HAP-1 (cell line): ENCODE results near the gene MRAS.

Experiments used
- DNase-seq, 2 experiments: peaks; one replicate each; pipeline ENCODE4 v3.0.0-alpha.2; 2016 to 2020; ENCODE audit warnings: low spot score in 2 of 2
- H3K27me3 ChIP-seq: fragments of 250-450 bp; sonication (Bioruptor Pico); 2 replicates; pipeline ENCODE4 v1.5.1; 2020; ENCODE audit warnings: low read depth, mild to moderate bottlenecking, moderate library complexity
- H3K36me3 ChIP-seq: fragments of 250-450 bp; sonication (Bioruptor Pico); replicated peaks from 2 replicates; pipeline ENCODE4 v1.5.1; 2020; ENCODE audit warnings: mild to moderate bottlenecking
- H3K4me1 ChIP-seq: fragments of 250-450 bp; sonication (Bioruptor Pico); 2 replicates; pipeline ENCODE4 v1.5.1; 2020; ENCODE audit warnings: mild to moderate bottlenecking
- H3K4me3 ChIP-seq: fragments of 250-450 bp; sonication (Bioruptor Pico); 2 replicates; pipeline ENCODE4 v1.5.1; 2020; ENCODE audit warnings: mild to moderate bottlenecking, moderate library complexity
- H3K9me3 ChIP-seq: fragments of 250-450 bp; sonication (Bioruptor Pico); 2 replicates; pipeline ENCODE4 v1.5.1; 2020; ENCODE audit warnings: mild to moderate bottlenecking, moderate library complexity
- in situ Hi-C: fragments of 300-500 bp; cut with MboI; formaldehyde crosslinking; loops from 3 replicates; pipeline ENCODE4 v1.14.3; 2020; ENCODE audit warnings: low sequenced_read_pairs, inconsistent platforms, mixed read lengths

The MRAS gene

DNA sequence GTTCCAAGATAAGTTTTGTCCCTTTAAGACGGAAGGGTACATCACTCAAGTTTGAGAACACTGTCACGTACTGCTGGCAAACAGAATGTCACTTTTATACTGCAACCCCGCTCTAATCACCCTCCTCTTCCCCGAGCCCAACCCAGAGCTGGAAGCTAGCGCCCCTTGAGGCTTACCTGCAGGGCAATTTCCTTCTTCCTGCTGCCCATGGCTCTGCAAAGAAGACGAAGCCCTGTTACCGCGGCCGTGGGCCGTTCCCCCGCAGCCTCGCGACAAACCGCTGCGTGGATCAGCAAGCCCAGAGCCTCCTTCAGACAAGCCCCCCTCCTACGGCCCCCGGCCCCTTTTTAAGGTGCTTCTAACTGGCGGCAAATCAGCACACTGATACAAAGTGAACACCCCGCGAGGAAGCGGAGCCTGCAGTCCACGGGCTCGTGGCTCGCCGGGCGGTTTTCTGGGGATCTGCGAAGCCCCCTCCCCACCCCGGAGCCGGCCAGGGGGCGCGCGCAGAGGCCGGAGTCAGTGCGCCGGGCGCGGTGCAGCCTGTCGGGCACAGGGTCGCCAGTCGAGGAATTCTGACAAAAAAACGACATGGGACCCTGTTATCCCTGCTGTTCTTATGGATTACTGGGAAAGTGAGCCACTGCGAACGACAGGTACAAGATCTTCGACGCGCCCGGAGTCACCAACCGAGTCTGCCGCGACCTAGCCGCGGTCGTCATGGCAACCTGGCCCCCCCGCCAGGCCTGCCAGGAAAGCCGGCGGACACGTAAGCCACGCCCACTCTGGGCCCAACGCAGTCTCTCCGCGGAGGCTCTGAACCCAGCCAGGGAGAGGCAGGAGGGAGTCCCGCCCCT, 19.0 kb upstream of the MRAS start, which contains the start of gene NME9:
TSS of gene NME9 (minus strand) at position 725 of the 857 bp plus-strand sequence. CDS start at position 209, 516 bp downstream.
- peak; percentile 93 to 97 for DNase-seq
- peak within 1 kb of the TSS; percentile 48 for H3K4me3 ChIP-seq
- no peaks in the 10 kb centered on the region for H3K36me3 ChIP-seq
- H3K27me3 ChIP-seq = no peaks in the 10 kb centered on the region
- H3K4me1 ChIP-seq = peaks cover 6% of the 10 kb centered on the region; the same call in 1 of the 2 replicates
- no peaks in the 10 kb centered on the region for H3K9me3 ChIP-seq
- in situ Hi-C loops = no loop called here

DNA sequence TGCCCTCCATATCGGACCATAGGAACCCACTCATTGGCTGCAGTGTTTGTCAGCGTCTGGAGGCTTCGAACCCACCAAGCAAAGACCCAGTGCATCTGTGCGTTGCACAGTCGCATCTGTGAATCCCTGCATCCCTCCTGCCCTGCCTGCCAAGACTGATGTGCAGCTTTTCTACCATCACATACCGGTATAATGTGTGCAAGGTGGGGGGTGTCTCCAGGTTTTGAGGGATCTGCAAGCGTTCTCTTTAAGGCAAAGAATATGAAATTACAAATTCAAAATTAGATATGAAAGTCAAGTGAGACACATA, 18.4 kb upstream of the MRAS start:
- in situ Hi-C loops = no loop called here
- Histone ChIP-seq H3K4me3 (peak overlapping the region; percentile 48), H3K36me3 (no peaks in the 10 kb centered on the region), H3K27me3 (no peaks in the 10 kb centered on the region), H3K9me3 (no peaks in the 10 kb centered on the region), H3K4me1 (peaks cover 6% of the 10 kb centered on the region; the same call in 1 of the 2 replicates)
- no peak for DNase-seq

DNA sequence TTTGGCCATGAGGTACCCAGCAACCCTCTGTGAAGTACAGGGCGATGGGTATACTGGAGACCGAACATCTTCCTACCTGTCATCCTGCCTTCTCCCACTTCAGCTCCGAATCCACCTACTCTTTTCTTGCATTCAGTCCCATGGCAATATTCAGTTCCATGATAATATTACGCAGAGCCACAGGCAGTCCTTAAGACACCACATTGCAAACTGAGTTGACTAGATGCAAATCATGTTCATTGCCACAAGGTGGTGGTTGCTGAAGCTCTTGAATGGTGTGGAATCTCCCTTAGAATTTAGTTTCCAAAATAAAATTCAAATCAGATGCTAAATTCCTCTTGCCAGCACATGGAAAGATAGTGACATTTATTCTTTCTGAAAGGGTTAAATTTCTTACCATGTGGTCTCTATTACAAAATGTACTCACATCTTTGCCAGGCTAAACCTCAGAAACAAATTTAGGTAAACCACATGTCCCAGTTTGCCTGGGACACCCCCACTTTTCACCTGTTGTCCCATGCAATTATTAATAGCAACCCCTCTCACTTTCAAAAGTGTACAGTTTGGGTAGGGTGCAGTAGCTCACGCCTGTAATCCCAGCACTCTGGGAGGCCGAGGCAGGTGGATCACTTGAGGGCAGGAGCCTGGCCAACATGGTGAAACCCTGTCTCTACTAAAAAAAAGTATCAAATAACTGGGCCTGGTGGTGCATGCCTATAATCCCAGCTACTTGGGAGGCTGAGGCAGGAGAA, 17.1 kb upstream of the MRAS start:
- no peak overlapping the region for H3K4me3 ChIP-seq
- H3K36me3 ChIP-seq = no peaks in the 10 kb centered on the region
- DNase-seq = no peak
- H3K27me3 ChIP-seq = no peaks in the 10 kb centered on the region
- H3K4me1 ChIP-seq = peaks cover 6% of the 10 kb centered on the region; the same call in 1 of the 2 replicates
- in situ Hi-C loops = no loop called here
- H3K9me3 ChIP-seq = no peaks in the 10 kb centered on the region

DNA sequence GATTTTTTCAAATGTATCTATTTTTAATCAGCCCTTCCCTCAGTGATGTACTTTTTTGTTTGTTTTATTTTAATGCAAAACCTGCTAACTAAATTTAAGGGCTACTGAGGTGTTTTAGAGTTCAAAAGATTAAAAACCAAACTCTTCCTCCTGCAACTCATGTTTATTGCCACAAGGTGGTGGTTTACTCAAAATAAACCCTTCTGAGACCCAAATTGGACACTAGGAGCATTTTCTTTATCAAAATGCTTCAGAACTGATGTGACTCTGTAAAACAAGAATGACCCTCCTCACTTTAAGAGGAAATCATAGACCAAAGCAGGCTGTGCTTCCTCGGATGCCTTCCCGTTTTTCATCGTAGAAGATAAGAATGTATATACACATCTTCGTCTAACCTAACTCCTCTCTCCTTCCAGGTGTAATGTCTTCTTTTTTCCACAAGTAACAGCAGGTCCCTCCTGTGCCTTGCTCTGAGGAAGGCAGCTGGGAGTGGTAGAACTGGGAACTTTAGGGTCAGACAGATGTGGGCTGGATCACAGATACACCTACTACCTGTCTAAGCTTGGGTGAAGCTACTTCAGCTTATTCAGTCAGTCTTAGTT, 15.8 kb upstream of the MRAS start:
- DNase-seq = peak in 1 of 2 experiments; percentile 52
- in situ Hi-C loops = no loop called here
- Histone ChIP-seq H3K4me1 (peaks cover 8% of the 10 kb centered on the region), H3K27me3 (no peaks in the 10 kb centered on the region), H3K9me3 (no peaks in the 10 kb centered on the region), H3K4me3 (no peak overlapping the region), H3K36me3 (no peaks in the 10 kb centered on the region)

DNA sequence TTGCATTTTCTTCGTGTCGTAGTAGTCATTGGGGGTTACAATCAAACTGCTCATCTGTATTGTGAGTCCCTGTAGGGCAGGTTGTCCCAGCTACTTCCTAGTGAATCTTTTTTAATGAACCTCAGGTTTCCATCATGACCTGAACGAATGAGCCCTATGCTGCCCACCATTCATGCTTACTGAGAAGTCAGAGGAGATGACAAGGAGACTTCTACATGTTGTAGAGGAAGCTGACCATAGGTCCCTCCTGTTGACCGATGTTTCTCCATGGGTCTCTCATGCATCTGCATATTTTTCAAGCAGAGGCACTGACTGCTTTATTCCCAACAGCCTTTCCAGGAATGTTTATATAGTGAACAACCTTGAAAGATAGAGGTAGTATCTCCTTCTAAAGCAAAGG, 13.8 kb upstream of the MRAS start:
- in situ Hi-C loops = no loop called here
- no peak for DNase-seq
- H3K36me3 ChIP-seq = no peaks in the 10 kb centered on the region
- no peaks in the 10 kb centered on the region for H3K9me3 ChIP-seq
- H3K4me3 ChIP-seq = no peak overlapping the region
- no peaks in the 10 kb centered on the region for H3K27me3 ChIP-seq
- peaks cover 2% of the 10 kb centered on the region; the same call in 1 of the 2 replicates for H3K4me1 ChIP-seq

DNA sequence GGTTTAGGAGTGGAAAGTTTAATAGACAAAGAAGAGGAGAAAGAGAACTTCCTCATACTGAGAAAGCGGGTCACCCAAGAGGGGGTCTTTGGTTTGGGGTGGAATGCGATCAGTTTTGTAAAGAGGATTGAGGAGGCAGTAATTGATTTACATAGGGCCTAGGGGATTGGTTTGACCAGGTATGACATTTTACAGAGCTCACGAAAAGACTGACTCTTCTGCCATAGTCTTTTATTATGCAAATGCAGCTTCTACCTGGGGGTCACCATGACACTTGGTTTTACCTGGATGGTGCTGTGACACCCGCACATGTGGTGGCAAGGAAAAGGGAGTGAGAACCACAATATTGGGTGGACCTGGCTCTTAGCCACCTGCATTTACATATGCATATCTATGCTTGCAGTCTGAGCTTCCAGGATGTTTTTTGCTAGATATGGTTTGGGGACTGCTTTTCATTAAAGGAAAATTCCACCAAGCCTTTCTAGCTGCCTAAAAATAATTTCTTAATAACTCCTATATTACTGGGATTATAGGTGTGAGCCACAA, 11.9 kb upstream of the MRAS start:
- no peak overlapping the region for H3K4me3 ChIP-seq
- no peaks in the 10 kb centered on the region for H3K27me3 ChIP-seq
- in situ Hi-C loops = no loop called here
- no peak for DNase-seq
- no peaks in the 10 kb centered on the region for H3K36me3 ChIP-seq
- peaks cover 2% of the 10 kb centered on the region; the same call in 1 of the 2 replicates for H3K4me1 ChIP-seq
- no peaks in the 10 kb centered on the region for H3K9me3 ChIP-seq

DNA sequence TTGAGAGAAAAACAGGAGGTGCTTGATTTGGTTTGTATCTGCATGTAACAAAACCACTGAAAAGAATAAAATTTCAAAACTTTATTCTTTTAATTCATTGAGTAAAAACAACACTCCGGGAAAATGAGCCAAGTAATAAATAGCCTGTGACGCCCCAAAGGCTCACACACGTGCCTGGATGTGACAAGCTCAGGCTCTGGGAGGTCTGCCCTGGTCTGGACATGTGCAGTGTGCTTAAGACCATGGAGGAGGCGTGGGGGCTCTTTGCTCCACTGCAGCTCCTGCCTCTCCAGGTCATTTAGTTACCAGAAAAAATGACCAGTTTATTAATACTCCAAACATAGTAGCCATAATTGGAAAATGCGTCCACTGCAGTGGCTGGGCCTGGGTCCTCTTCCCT, 10.1 kb upstream of the MRAS start:
- H3K4me1 ChIP-seq = peaks cover 2% of the 10 kb centered on the region; the same call in 1 of the 2 replicates
- no peaks in the 10 kb centered on the region for H3K9me3 ChIP-seq
- in situ Hi-C loops = no loop called here
- no peak for DNase-seq
- H3K36me3 ChIP-seq = no peaks in the 10 kb centered on the region
- no peak overlapping the region for H3K4me3 ChIP-seq
- no peaks in the 10 kb centered on the region for H3K27me3 ChIP-seq

DNA sequence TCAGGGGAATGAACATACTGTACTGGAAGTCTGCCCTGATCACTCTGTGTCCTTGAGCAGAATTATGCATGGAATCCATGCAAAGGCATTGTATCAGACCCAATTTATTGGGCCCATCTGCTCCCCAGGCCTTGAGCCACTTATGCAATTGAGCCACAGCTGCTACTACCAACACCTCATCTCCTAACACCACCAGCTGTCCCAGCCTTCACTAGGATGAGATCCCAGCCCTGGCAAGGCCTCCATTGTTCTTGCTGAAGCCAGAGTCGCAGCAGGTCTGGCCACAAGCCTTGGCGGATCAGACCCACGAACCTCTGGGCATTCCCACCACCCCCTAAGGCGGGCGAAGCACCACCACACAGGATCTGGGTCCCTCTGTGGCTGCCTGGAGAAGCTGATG, 9.6 kb upstream of the MRAS start:
- DNase-seq = no peak
- in situ Hi-C loops = no loop called here
- no peaks in the 10 kb centered on the region for H3K27me3 ChIP-seq
- no peaks in the 10 kb centered on the region for H3K9me3 ChIP-seq
- H3K4me1 ChIP-seq = peaks cover 2% of the 10 kb centered on the region; the same call in 1 of the 2 replicates
- no peak overlapping the region for H3K4me3 ChIP-seq
- H3K36me3 ChIP-seq = no peaks in the 10 kb centered on the region

DNA sequence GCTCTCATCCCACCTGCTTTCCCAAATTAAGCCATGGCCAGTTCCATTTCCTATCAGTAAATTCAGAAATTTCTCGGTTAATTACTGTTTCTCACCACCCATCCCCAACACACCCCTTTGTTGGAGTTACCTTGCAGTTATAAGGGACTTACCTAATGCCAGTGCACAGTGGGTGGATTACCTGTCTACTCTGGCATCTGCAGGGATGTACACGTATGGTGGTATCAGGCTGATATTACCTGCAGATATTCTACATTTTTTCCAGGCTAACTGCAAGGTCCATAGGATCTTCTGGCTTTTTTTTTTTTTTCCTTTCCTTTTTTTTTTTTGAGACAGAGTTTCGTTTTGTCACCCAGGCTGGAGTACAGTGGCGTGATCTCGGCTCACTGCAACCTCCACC, 7.9 kb upstream of the MRAS start:
- H3K9me3 ChIP-seq = no peaks in the 10 kb centered on the region
- in situ Hi-C loops = no loop called here
- peaks cover 2% of the 10 kb centered on the region; the same call in 1 of the 2 replicates for H3K4me1 ChIP-seq
- H3K27me3 ChIP-seq = no peaks in the 10 kb centered on the region
- no peak overlapping the region for H3K4me3 ChIP-seq
- no peaks in the 10 kb centered on the region for H3K36me3 ChIP-seq
- no peak for DNase-seq

DNA sequence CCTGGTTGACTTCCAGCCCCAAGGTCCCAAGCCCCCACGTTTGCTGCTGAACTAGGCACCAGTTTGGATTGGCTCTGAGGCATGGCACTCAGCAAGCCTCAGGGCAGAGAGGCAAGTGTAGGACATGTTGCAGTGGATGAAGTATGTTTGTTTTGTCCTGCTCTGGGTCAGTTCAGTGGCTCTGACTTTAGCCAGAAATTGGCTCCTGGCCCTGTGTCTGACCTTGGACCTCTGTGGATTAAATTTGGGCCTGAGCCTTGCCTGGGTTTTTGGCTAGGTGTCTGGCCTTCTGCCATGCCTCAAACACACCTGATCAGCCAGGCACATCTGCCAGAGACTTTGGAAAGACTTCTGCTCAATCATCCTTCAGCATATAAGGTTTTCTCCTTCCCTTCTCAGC, 3.6 kb upstream of the MRAS start:
- in situ Hi-C loops = no loop called here
- no peaks in the 10 kb centered on the region for H3K27me3 ChIP-seq
- H3K36me3 ChIP-seq = no peaks in the 10 kb centered on the region
- H3K4me1 ChIP-seq = peaks cover 8% of the 10 kb centered on the region
- no peaks in the 10 kb centered on the region for H3K9me3 ChIP-seq
- H3K4me3 ChIP-seq = no peak overlapping the region
- DNase-seq = no peak

DNA sequence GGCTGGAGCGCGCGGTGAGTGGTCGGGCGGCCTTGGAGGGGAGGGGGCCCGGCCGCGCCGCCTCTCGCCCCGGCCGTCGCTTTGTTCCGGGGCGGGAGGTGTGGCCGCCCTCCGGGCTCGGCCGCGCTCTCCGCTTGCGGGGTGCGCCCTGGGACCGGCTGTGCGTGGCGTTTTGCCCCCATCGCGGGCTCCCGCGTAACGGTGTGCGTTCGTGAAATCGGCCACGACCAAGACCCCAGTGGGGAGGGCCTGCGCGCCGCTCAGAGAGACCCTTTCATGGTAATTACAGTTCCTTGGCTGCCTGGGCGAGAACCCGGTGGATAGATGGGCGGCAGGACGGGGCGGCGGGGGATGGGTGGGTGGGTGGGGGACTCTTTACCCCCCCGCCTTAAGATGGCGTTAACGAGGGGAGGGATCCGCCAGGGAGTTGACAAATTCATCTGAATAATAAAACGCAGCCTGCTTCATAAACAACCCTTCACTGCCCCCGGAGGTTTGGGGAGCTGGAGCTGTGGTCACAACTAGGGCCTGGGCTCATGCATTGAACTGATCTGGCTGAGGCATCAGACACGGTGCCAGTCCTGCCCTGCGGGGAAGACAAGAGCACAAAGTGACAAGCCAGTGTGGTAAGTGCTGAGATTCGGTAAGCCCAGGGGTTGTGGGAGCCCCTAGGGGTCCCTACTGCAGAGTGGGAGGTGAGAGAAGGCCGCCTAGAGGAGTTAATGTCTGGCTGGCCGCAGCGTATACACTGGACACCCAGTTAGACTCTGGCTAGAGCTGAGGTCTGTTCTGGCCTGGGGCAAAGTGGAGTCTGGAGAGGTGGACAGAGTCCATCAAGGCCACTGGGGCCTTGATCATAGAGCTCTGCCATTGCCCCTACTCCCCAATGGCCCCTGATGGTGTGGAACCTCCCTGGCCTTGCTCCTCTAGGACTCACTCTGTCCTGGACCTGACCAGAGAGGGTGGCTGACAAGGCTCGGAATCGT, 668 bp downstream of the MRAS start:
- Histone ChIP-seq H3K4me3 (peak overlapping the region; percentile 44), H3K27me3 (no peaks in the 10 kb centered on the region), H3K9me3 (no peaks in the 10 kb centered on the region), H3K36me3 (no peaks in the 10 kb centered on the region), H3K4me1 (peaks cover 8% of the 10 kb centered on the region)
- in situ Hi-C loops = no loop called here
- DNase-seq = peak in 1 of 2 experiments; percentile 52

DNA sequence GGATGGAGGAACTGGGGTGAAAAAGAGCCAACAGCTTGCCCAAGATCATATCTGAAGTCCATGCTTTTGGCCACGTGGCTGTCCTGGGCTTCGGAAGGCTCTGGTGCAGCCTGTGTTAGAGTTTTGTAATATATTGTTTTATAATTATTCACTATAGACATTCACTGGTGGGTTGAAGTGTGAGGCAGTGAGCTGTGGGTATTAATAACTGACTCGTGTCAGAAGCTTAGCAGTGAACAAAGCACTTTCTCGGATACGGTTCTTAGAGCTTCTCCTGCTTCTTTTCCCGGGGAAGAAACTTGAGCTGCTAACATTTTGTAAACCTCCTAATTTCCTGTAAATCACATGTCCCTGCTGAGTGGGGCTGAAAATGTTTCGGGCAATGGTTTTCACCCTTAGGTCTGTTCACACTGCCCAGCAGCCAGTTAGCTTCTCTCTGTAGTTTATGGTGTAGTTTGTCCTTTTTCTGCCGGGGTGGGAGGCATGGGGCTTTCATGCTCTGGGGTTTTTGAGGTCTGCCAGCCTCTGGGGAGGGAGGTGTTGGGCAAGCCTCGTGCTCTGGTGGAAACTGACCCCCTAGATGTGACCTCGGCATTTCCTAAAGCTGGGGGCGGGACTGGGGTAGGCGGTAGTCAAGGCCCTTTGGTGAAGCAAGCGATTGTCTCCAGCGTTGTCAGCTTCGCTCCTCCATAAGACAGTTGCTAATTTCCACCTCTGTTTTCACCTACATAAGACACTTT, 1.7 kb downstream of the MRAS start:
- H3K4me3 ChIP-seq = no peak overlapping the region
- peaks cover 8% of the 10 kb centered on the region for H3K4me1 ChIP-seq
- no peak for DNase-seq
- in situ Hi-C loops = no loop called here
- no peaks in the 10 kb centered on the region for H3K9me3 ChIP-seq
- H3K27me3 ChIP-seq = no peaks in the 10 kb centered on the region
- no peaks in the 10 kb centered on the region for H3K36me3 ChIP-seq
